Stimulated activated effector memory CD8-positive, alpha-beta T cell treated with anti-CD3 and anti-CD28 coated beads, Interleukin-12 subunit alpha, Interleukin-12 subunit beta, amount 100 ng/mL, for 72 hours (primary cell): ENCODE data around the gene KDM4B.

ENCODE experiments used
- ATAC-seq: fragments of 150-1000 bp; cut with Tn5 transposase; 2 replicates; pipeline ENCODE4 v1.10.0; 2021
- DNase-seq, 2 donors: peaks; one replicate each; pipeline ENCODE4 v3.0.0; 2021 to 2022; ENCODE audit warnings: low spot score in 2 of 2
- H3K27ac Mint-ChIP-seq: one replicate; pipeline ENCODE4 v1.8.0; 2022; ENCODE audit warnings: mild to moderate bottlenecking, mixed read lengths
- H3K36me3 Mint-ChIP-seq: one replicate; pipeline ENCODE4 v1.8.0; 2022; ENCODE audit warnings: mild to moderate bottlenecking, mixed read lengths
- H3K4me1 Mint-ChIP-seq: one replicate; pipeline ENCODE4 v1.8.0; 2022; ENCODE audit warnings: mixed read lengths
- H3K4me3 Mint-ChIP-seq: one replicate; pipeline ENCODE4 v1.8.0; 2022; ENCODE audit warnings: mild to moderate bottlenecking, mixed read lengths
- H3K9me3 Mint-ChIP-seq: one replicate; pipeline ENCODE4 v1.8.0; 2022; ENCODE audit warnings: mixed read lengths

The KDM4B gene

GRCh38 chr19:5093297-5093928 lies 124.5 kb downstream of the KDM4B start:
- ATAC-seq (no peak), DNase-seq (no peak)
- peak overlapping the region; percentile 37 for H3K27ac Mint-ChIP-seq
- peaks cover 10% of the 10 kb centered on the region for H3K36me3 Mint-ChIP-seq
- H3K9me3 Mint-ChIP-seq: no peaks in the 10 kb centered on the region
- H3K4me3 Mint-ChIP-seq: no peak overlapping the region
- H3K4me1 Mint-ChIP-seq: no peaks in the 10 kb centered on the region

- H3K4me3 Mint-ChIP-seq: no peak overlapping the region
- ATAC-seq (no peak), DNase-seq (no peak)
- no peaks in the 10 kb centered on the region for H3K4me1 Mint-ChIP-seq
- no peaks in the 10 kb centered on the region for H3K9me3 Mint-ChIP-seq
- H3K27ac Mint-ChIP-seq: peak overlapping the region; percentile 37
- H3K36me3 Mint-ChIP-seq: peaks cover 15% of the 10 kb centered on the region
These were observed 125.2 kb downstream of the KDM4B start for GRCh38 chr19:5093948-5094718.

GRCh38 chr19:5094768-5095567 lies 126.1 kb downstream of the KDM4B start:
- H3K36me3 Mint-ChIP-seq: peaks cover 20% of the 10 kb centered on the region
- no peak overlapping the region for H3K27ac Mint-ChIP-seq
- H3K4me1 Mint-ChIP-seq: no peaks in the 10 kb centered on the region
- no peak overlapping the region for H3K4me3 Mint-ChIP-seq
- ATAC-seq (no peak), DNase-seq (no peak)
- H3K9me3 Mint-ChIP-seq: peaks cover 3% of the 10 kb centered on the region

GRCh38 chr19:5095568-5095850 lies 126.6 kb downstream of the KDM4B start:
- H3K4me3 Mint-ChIP-seq: no peak overlapping the region
- peaks cover 20% of the 10 kb centered on the region for H3K36me3 Mint-ChIP-seq
- peaks cover 7% of the 10 kb centered on the region for H3K9me3 Mint-ChIP-seq
- H3K27ac Mint-ChIP-seq: no peak overlapping the region
- ATAC-seq: no peak
- DNase-seq: no peak
- no peaks in the 10 kb centered on the region for H3K4me1 Mint-ChIP-seq

- Mint-ChIP-seq H3K4me3 (no peak overlapping the region), H3K9me3 (peaks cover 7% of the 10 kb centered on the region), H3K36me3 (peaks cover 27% of the 10 kb centered on the region), H3K4me1 (no peaks in the 10 kb centered on the region), H3K27ac (no peak overlapping the region)
- DNase-seq (no peak), ATAC-seq (no peak)
These were observed 127.6 kb downstream of the KDM4B start for GRCh38 chr19:5096536-5096935.

- H3K27ac Mint-ChIP-seq: no peak overlapping the region
- peaks cover 27% of the 10 kb centered on the region for H3K36me3 Mint-ChIP-seq
These were observed 128.5 kb downstream of the KDM4B start for GRCh38 chr19:5097331-5097930.

DNA sequence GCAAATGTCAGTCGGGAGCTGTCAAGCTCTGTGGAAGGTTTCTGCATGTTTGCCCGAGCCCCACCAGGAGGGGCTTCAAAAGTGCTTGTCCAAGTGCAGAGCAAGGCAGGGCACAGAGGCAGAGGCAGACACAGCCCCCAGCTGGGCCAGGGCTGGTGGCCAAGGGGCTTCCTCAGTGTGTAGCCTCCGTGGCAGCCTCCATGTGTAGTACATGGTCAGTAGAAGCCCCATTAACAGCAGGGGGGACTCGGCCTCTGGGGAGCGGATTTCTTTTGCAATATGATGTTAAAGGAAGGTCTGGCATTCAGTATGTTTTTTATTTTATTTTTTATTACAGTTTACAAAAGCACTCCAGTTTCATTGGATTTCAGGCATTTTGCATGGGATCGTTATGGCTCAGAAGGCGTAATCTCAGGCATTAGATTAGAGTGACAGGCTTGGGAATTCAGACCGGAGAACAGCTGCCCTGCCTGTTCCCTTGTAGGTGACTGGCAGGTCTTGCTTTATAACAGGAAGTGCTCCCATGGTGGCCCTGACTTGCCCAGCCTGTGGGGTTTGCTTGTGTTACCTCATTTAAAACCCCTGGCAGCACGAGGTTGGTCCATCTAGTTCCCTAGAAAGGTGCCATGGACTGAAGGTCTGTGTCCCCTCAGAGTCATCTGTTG lies 129.2 kb downstream of the KDM4B start:
- ATAC-seq: no peak

More at GRCh38 chr19:5097331-5097930, 128.5 kb downstream of the KDM4B start:
- no peaks in the 10 kb centered on the region for H3K4me1 Mint-ChIP-seq
- ATAC-seq (no peak), DNase-seq (no peak)
- H3K4me3 Mint-ChIP-seq: no peak overlapping the region
- peaks cover 7% of the 10 kb centered on the region for H3K9me3 Mint-ChIP-seq

GRCh38 chr19:5098646-5099045 lies 129.7 kb downstream of the KDM4B start:
- no peak overlapping the region for H3K27ac Mint-ChIP-seq
- no peaks in the 10 kb centered on the region for H3K4me1 Mint-ChIP-seq
- peaks cover 7% of the 10 kb centered on the region for H3K9me3 Mint-ChIP-seq
- no peak overlapping the region for H3K4me3 Mint-ChIP-seq
- ATAC-seq (no peak), DNase-seq (no peak)
- H3K36me3 Mint-ChIP-seq: peaks cover 34% of the 10 kb centered on the region

More for the DNA sequence above, 129.2 kb downstream of the KDM4B start:
- no peak for DNase-seq
- H3K36me3 Mint-ChIP-seq: peaks cover 31% of the 10 kb centered on the region
- no peaks in the 10 kb centered on the region for H3K4me1 Mint-ChIP-seq
- peaks cover 7% of the 10 kb centered on the region for H3K9me3 Mint-ChIP-seq
- no peak overlapping the region for H3K4me3 Mint-ChIP-seq
- H3K27ac Mint-ChIP-seq: no peak overlapping the region

DNA sequence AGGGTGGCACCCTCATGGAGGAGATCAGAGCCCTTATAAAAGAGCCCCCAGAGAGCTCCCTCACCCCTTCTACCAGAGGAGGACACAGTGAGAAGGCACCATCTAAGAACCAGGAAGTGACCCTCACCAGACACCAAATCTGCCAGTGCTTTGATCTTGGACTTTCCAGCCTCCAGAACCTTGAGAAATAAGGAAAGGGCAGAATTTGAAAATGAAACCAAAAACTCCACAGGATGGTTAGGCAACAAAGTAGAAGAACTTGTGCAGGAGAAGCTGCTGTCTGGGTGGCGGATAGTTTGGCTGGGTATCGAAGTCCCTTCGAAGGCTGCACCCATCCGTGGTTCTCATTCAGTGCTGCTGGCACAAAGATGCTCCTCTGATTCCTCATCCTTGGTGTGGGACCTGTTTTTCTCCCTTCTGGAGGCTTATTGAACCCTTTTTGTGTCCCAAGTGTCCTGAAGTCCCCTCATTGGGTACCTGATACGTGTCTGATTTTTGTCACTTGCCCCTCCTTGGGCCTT lies 130.8 kb downstream of the KDM4B start:
- H3K9me3 Mint-ChIP-seq: peaks cover 7% of the 10 kb centered on the region
- no peak for DNase-seq
- no peak for ATAC-seq

DNA sequence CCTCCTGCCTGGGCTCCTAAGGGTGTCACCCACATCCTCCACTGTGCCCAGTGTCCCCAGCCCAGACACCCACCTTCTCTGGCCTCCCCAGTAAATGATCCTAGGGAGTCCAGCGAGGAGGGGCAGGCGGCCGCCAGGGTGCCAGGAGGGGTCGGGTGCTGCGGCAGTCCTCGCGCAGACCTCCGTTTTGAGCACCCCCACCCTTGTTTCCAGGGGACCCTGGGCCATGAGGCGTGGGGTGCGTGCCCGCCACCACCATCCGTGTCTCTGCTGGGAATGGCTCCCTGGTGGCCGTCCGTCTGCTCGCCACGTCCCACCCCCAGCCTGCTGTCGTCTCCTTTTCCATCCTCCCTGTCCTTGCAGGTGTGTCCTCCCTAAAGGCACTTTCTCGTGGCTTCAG lies 133.0 kb downstream of the KDM4B start:
- Mint-ChIP-seq H3K4me3 (no peak overlapping the region), H3K9me3 (peaks cover 7% of the 10 kb centered on the region), H3K27ac (no peak overlapping the region), H3K36me3 (peaks cover 34% of the 10 kb centered on the region), H3K4me1 (no peaks in the 10 kb centered on the region)
- ATAC-seq (no peak), DNase-seq (no peak)

More for the DNA sequence above, 130.8 kb downstream of the KDM4B start:
- H3K36me3 Mint-ChIP-seq: peaks cover 34% of the 10 kb centered on the region
- no peak overlapping the region for H3K4me3 Mint-ChIP-seq
- no peaks in the 10 kb centered on the region for H3K4me1 Mint-ChIP-seq
- H3K27ac Mint-ChIP-seq: no peak overlapping the region

- no peak for DNase-seq
- Mint-ChIP-seq H3K4me3 (no peak overlapping the region), H3K36me3 (peaks cover 33% of the 10 kb centered on the region), H3K4me1 (no peaks in the 10 kb centered on the region), H3K9me3 (peaks cover 7% of the 10 kb centered on the region), H3K27ac (no peak overlapping the region)
- no peak for ATAC-seq
These were observed 133.6 kb downstream of the KDM4B start for GRCh38 chr19:5102520-5102919.

- ATAC-seq (no peak), DNase-seq (no peak)
- no peak overlapping the region for H3K4me3 Mint-ChIP-seq
These were observed 134.3 kb downstream of the KDM4B start for GRCh38 chr19:5103061-5103701.

GRCh38 chr19:5103812-5104410 lies 135.0 kb downstream of the KDM4B start:
- ATAC-seq (no peak), DNase-seq (no peak)
- Mint-ChIP-seq H3K36me3 (peaks cover 21% of the 10 kb centered on the region), H3K27ac (no peak overlapping the region), H3K4me3 (no peak overlapping the region), H3K9me3 (peaks cover 7% of the 10 kb centered on the region), H3K4me1 (no peaks in the 10 kb centered on the region)

More at GRCh38 chr19:5103061-5103701, 134.3 kb downstream of the KDM4B start:
- Mint-ChIP-seq H3K27ac (no peak overlapping the region), H3K9me3 (peaks cover 7% of the 10 kb centered on the region), H3K4me1 (no peaks in the 10 kb centered on the region), H3K36me3 (peaks cover 26% of the 10 kb centered on the region)

- Mint-ChIP-seq H3K36me3 (peaks cover 14% of the 10 kb centered on the region), H3K4me3 (no peak overlapping the region), H3K4me1 (no peaks in the 10 kb centered on the region), H3K27ac (no peak overlapping the region), H3K9me3 (peaks cover 5% of the 10 kb centered on the region)
- no peak for ATAC-seq
- DNase-seq: no peak
These were observed 136.0 kb downstream of the KDM4B start for GRCh38 chr19:5104871-5105351.
